Measurements from ENCODE around the gene KRT82.

The KRT82 gene

GRCh38 chr12:52407918-52408317 is 1.8 kb upstream of the KRT82 start:
- DNase-seq: no peak

DNA sequence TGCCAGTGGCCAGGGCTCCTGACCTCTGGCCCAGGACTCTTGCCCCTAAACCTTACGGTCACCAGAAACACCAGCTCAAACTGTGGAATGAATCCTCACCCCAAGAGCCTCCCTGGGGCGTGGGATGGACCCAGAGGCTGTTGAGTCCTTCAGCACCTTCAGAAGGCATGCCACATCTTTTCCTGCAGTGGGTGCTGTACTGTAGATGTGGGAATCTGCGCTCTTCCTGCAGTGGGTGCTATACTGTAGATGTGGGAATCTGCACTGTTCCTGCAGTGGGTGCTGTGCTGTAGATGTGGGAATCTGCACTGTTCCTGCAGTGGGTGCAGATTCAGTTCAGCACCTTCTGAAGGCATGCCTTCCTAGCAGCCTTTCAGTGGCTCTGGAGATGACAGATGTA is 1.2 kb downstream of the KRT82 start:
- DNase-seq: no peak

DNA sequence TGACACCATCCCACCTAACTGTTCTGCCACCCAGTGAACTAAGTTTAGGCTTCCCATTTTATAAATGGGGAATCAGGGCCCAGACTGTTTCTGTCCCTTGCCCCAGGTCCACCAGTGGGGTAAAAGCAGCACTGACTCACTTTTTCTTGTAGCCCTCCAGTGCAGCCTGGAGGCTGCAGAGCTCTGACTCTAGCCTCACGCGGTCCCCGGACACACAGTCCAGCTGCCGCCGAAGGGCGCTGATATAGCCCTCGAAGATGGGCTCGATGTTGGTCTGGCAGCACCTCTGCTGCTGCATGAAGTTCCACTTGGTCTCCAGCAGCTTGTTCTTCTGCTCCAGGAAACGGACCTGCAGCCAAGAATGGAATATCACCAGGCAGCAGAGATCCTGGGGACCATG is 2.6 kb downstream of the KRT82 start:
- DNase-seq: no peak

- DNase-seq: no peak
These were observed 3.1 kb downstream of the KRT82 start for GRCh38 chr12:52402873-52403540.

DNA sequence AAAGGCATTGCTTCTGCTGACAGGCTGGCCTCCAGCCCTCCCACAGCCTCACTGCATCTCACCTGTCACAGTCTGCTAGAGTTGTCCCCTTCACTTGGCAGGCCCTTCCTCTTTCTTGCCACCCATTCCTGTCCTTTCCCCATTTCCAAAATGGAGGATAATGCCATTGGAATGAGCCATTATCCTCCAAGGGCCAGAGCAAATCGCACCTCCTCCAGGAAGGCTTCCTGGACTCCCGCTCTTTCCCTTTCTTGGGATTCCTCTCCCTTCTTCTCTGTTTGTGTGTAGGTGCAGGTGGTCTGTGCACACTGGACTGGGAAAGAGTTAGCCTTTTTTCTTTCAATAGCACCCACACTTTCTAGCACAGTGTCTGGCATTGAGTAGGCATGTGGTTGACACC is 3.8 kb downstream of the KRT82 start:
- no peak for DNase-seq

- no peak for DNase-seq
These were observed 4.2 kb downstream of the KRT82 start for GRCh38 chr12:52401926-52402325.

DNA sequence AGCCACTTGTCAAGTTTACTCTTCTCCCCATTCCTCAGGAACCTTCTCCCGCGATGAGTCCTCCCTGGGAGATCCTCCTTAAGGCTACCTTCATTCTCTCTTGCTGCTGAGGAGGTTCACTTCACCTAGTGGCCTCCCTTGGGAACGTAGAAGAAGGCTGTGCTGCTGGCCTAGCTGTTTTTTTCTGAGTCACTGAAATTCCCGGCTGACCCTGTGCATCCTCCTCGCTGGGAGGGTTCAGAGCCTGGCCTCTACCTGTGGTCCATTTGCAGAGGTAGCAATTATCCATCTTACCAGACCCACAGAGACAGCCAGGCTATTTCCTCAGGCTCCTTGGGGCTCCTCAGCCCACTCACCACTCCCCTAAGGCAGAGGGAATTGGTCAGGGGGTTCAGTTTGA is 4.6 kb downstream of the KRT82 start:
- DNase-seq: no peak

DNA sequence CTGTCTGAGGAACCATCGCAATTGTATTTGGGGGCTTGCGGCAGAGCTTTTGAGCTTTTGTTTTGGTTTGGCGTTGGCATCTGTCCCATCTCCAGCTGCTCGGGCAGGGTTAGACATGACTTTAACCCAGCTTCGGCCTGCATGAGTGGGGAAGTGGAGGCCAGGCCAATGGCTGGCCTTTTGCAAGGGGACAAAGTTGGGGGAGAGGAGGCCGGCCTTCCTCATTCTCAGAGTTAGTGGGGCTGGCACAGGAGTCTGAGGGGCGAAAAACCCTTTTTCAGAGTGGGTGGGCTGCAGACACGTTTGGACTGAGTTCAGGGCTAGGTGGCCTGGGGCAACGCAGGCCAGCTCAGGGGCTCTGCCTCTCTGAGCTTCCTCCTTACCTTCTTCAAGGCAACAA is 5.2 kb downstream of the KRT82 start:
- DNase-seq: no peak

DNA sequence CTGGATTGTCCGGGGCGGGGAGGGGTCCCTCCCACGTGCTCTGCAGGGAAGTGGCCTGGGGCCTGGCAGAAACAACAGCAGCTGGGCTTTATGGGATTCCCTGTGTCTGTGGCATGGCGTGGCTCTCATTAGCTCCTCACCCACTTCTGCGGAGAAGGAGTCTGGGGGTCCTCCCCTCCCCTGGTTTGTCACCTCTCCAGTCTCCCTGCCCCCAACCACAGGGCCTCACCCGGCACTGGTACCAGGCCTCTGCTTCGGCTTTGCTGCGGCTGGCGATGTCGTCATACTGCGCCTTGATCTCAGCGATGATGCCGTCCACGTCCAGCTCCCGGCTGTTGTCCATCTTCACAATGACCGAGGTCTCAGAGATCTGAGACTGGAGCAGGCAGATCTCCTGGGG is 6.4 kb downstream of the KRT82 start:
- DNase-seq: no peak

DNA sequence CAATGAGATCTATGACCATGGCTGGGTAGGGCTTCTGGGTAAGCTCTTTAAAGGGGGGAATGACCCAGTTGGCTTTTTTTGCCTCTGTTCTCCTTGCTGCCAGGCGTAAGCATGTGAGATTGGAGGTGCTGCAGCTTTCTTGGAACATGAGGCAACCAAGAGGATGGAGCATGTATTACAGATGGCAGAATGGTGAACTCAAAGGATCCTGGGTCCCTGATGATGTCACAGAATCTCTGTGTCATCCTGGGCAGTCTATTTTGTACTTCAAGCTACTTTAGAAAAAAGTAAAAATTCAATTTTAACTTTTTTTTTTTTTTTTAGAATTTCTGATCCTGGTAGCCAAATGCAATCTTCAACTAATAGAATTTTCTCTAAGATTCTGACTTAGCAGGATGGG is 8.0 kb downstream of the KRT82 start:
- no peak for DNase-seq

- DNase-seq: no peak
These were observed 9.5 kb downstream of the KRT82 start for GRCh38 chr12:52396656-52397055.

DNA sequence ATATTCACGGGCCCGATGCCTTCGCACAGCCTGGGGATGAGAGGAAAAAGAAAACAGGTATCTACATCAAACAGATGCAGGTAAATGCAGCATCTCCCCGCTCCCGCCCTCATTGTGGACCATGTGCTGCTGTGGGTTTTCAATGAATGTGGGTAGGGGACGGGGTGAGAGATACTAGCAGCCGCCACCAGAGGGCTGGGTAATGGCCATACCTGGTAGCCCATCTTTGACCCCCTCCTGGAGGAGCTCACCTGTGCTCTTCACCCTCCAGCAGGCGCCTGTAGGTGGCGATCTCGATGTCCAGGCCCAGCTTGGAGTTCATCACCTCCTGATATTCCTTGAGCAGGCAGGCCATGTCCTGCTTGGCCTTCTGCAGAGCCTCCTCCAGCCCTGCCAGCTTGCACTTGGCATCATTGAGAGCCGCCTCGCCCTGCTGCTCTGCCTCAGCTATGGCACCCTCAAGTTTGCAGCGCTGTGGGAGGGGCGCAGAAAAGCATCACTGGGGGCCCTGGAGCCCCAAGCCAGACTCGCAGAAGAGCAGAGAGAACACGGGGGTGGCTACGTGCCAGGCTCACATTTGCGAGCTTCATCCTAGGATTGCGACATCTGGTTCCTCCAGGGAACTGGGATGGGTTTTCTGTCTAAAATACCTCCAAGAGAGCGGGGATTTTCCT is 10.2 kb downstream of the KRT82 start:
- peak in 1 of 2 donors; percentile 13 for DNase-seq

DNA sequence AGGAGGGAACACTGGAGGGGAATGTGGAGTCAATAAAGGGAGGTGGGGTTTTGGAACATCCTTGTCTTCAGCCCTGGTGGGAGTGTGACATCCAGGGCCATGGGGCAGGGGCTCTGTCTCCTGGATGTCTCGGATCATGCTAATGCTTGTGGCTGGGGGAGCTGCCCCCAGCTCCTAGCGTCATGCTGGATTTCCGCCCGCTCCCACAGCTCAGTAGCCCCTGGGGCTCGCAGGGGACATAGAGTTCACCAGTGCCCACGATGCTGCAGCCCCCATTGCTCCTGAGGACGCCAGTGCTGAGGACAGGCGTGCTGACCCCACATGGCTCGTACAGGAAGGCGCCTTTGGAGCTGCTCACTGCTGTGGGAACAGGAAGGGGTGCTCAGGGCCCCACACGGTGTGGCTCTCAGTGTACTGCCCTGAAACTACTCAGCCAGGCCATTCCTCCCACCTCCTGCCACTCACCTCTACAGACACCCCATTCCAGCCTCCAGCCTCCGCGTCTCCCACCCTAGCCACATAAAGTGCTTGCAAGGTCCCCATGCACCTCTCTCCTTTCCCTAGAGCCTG is 11.2 kb downstream of the KRT82 start:
- DNase-seq: no peak

DNA sequence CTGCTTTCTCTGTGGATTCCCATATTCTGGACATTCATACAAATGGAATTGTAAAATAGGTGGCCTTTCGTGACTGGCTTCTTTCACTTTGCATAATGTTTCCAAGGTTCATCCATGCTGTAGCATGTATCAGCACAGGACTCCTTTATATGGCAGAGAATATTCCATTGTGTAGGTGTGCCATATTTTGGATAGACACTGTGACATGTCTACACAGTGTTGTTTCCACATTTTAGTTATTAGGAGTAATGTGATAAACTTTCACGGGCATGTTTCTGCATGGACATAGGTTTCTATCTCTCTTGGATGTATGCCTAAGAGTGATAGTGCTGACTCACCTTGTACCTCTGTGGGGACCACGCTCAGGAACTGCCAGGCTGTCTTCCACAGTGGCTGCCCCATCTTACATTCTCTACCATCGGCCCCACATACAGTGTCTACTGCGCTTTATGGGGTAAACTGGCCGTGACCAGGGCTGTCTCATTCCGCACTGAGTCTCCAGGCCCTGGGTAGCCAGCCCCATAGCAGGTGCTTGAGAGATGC is 13.6 kb downstream of the KRT82 start:
- DNase-seq: no peak

- no peak for DNase-seq
These were observed 14.5 kb downstream of the KRT82 start for GRCh38 chr12:52391618-52392002.

DNA sequence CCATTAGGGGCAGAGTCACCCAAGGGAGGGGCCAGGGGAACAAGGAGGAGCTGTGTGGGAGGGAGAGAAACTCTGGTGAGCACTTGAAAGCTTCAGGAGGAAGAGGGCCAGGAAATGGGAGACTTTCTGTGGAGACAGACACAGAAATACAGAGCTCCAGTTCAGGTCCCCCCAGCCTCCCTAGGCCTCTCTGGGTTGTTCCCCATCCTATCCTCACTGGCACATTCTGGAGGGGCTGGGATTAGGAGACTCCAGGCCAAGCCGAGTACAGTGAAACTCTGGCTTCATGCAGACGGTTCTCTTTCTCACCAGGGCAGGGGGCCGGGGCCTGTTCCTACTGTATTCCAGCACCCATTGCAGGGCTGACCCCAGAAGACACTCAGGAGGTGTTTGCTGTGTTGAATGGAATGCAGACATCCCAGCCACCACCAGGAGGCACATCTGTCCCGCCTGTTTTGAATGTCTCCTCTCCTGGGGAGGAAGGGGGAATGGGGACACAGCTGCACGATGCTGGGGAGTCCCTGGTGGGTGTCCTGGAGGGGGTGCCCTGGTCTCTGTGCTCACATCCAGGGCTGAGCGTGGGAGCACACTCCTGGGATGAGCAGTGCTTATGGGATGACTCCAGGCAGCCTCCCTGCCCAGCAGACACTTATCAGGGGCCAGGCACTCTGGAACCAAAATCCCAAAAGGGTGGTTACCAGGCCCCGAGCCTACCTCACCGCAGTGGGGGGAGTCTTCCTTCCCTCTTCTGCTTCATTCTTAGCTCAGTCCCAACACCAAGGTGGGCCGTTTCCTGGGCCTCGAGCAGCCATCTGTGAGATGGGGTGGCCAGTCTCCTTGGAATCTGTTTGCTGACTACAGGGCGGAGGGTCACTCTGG is 15.2 kb downstream of the KRT82 start:
- peak in 1 of 2 donors; percentile 6 for DNase-seq

- no peak for DNase-seq
These were observed 16.6 kb downstream of the KRT82 start for GRCh38 chr12:52389313-52390207.

DNA sequence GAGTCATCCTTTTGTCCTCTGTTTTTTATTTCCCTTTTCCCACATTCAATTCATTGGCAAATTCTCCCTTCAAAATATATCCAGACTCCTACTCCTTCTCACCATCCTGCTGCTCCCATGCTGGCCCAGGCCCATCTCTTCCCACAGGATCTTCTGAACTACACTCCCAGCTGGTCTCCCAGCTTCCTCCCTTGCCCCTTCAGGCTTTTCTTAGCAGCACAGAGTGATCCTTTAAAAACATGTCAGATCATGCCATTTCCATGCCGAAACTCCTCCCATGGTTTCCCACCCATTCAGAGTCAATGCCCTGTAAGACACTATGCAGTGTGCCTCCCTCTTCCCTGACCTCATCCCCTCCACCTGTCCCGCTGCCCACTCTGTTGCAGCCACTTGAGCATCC is 18.3 kb downstream of the KRT82 start:
- DNase-seq: no peak

- DNase-seq: no peak
These were observed 20.9 kb downstream of the KRT82 start, which contains the start of gene KRT84 for GRCh38 chr12:52385226-52385702. Gene KRT84 (minus strand): TSS chr12:52385652. CDS start chr12:52385585, 67 bp downstream.

DNA sequence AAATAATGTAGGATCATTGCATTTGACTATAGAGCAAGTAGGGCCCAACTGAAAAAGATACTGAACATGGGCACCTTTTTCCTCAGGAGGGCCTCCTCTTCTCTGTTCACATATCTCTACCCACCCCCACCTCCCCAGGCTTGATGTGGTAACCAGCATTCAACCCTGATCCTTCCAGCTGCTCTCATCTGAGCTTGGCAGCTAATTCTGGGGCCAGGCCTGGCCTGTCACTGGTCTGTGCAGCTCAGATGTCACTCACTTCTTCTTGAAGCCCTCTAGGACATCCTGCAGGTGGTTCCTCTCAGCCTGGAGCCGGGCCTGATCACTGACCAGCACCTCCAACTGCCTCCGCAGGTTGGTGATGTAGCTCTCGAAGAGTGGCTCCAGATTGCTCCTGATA is 22.8 kb downstream of the KRT82 start:
- DNase-seq: no peak

DNA sequence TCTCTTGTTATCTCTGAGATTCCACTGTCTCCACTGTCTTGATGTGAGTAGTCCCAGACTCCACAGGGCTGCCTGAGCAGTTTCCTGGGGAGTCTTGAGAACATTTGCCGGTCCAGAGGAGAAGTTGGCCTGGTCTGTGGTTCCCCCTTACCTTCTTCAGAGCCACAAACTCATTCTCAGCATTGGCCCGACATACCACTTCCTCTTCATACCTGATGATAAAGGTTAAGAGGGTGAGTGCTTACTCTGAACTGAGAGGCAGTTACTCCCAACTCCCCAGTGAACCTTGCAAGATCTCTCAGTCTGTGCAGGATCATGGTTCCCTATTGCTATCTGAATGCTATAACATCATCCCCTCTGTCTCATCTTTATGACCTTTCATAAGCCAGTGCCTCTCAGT is 23.3 kb downstream of the KRT82 start:
- DNase-seq: no peak

- no peak for DNase-seq
These were observed 24.9 kb downstream of the KRT82 start for GRCh38 chr12:52381206-52381605.

All from stimulated activated CD4-positive, alpha-beta T cell treated with anti-CD3 and anti-CD28 coated beads, Interleukin-2, amount 100 ng/mL, for 24 hours (primary cell).